Neuronal stem cell (in vitro differentiated cells): ENCODE data around the gene HAGHL.
A peak's percentile ranks its signal among the peaks of the same experiment; 100 is the strongest.

Experiments used
- DNase-seq: peaks from one replicate; pipeline ENCODE4 v3.0.0-alpha.2; 2013; ENCODE audit warnings: low spot score
- H2AFZ ChIP-seq: one replicate; pipeline ENCODE4 v1.6.1; 2013; ENCODE audit warnings: mild to moderate bottlenecking, low read length, inconsistent platforms
- H2AK5ac ChIP-seq: 2 replicates; pipeline ENCODE4 v1.6.1; 2013; ENCODE audit warnings: low read depth, mild to moderate bottlenecking, inconsistent platforms, low read length, moderate library complexity, mixed read lengths
- H2BK120ac ChIP-seq: 2 replicates; pipeline ENCODE4 v1.6.1; 2013; ENCODE audit warnings: low read depth, mild to moderate bottlenecking, inconsistent platforms, low read length, moderate library complexity, mixed read lengths
- H2BK12ac ChIP-seq: one replicate; pipeline ENCODE4 v1.6.1; 2013; ENCODE audit warnings: low read length, inconsistent platforms
- H2BK15ac ChIP-seq: 2 replicates; pipeline ENCODE4 v1.6.1; 2013; ENCODE audit warnings: mild to moderate bottlenecking, low read length, inconsistent platforms, mixed read lengths
- H2BK5ac ChIP-seq: one replicate; pipeline ENCODE4 v1.6.1; 2013; ENCODE audit warnings: inconsistent platforms, mild to moderate bottlenecking, low read length, moderate library complexity
- H3K14ac ChIP-seq: one replicate; pipeline ENCODE4 v1.6.1; 2013; ENCODE audit warnings: low read length, inconsistent platforms
- H3K18ac ChIP-seq: 2 replicates; pipeline ENCODE4 v1.6.1; 2013; ENCODE audit warnings: low read length, inconsistent platforms
- H3K23ac ChIP-seq: 2 replicates; pipeline ENCODE4 v1.6.1; 2013; ENCODE audit warnings: low read depth, mild to moderate bottlenecking, mixed read lengths, low read length, inconsistent platforms; ENCODE audit not compliant: poor library complexity
- H3K27ac ChIP-seq: replicated peaks from 3 replicates; pipeline ENCODE4 v1.5.1; 2013; ENCODE audit warnings: low read length, inconsistent platforms
- H3K27me3 ChIP-seq, 3 experiments: 2 replicates each; pipeline ENCODE4 v1.6.1; 2013; ENCODE audit warnings: low read length in 3 of 3, mild to moderate bottlenecking in 2 of 3, inconsistent platforms in 1 of 3, low read depth in 1 of 3, mixed read lengths in 1 of 3, moderate library complexity in 1 of 3; ENCODE audit not compliant: control insufficient read depth in 3 of 3, insufficient read depth in 3 of 3
- H3K36me3 ChIP-seq, 2 donors: replicated peaks in 1 of 2; 2 replicates each; pipeline ENCODE4 v1.6.1; 2013; ENCODE audit warnings: low read length in 2 of 2; ENCODE audit not compliant: control insufficient read depth in 2 of 2, insufficient read depth in 2 of 2
- H3K4ac ChIP-seq: 2 replicates; pipeline ENCODE4 v1.6.1; 2013; ENCODE audit warnings: inconsistent platforms, mild to moderate bottlenecking, low read length, moderate library complexity
- H3K4me1 ChIP-seq, 2 donors: 1 replicate in 1 of 2; 2 replicates in 1 of 2; pipeline ENCODE4 v1.6.1; 2013; ENCODE audit warnings: low read length in 2 of 2, low read depth in 1 of 2; ENCODE audit not compliant: control insufficient read depth in 2 of 2, insufficient read depth in 1 of 2
- H3K4me2 ChIP-seq: one replicate; pipeline ENCODE4 v1.6.1; 2013; ENCODE audit warnings: mild to moderate bottlenecking, low read length, inconsistent platforms; ENCODE audit not compliant: insufficient read depth, poor library complexity, severe bottlenecking
- H3K4me3 ChIP-seq, 2 donors: 2 replicates each; pipeline ENCODE4 v1.5.1; 2013; ENCODE audit warnings: low read length in 2 of 2, mild to moderate bottlenecking in 2 of 2, inconsistent platforms in 1 of 2, moderate library complexity in 1 of 2
- H3K79me1 ChIP-seq: one replicate; pipeline ENCODE4 v1.6.1; 2013; ENCODE audit warnings: low read depth, mild to moderate bottlenecking, inconsistent platforms, low read length, moderate library complexity
- H3K9ac ChIP-seq: one replicate; pipeline ENCODE4 v1.6.1; 2013; ENCODE audit warnings: mild to moderate bottlenecking, low read depth, low read length, inconsistent platforms; ENCODE audit not compliant: poor library complexity
- H3K9me3 ChIP-seq, 2 donors: replicated peaks in 1 of 2; 2 replicates each; pipeline versions ENCODE3 to v1.6.1; 2013; ENCODE audit warnings: low read length in 2 of 2, mild to moderate bottlenecking in 2 of 2, inconsistent platforms in 1 of 2, low read depth in 1 of 2, mixed read lengths in 1 of 2, moderate library complexity in 1 of 2; ENCODE audit not compliant: control insufficient read depth in 2 of 2, insufficient read depth in 1 of 2
- H4K8ac ChIP-seq: one replicate; pipeline ENCODE4 v1.6.1; 2013; ENCODE audit warnings: low read depth, mild to moderate bottlenecking, inconsistent platforms, low read length, moderate library complexity
- H4K91ac ChIP-seq: one replicate; pipeline ENCODE4 v1.6.1; 2013; ENCODE audit warnings: low read length, low read depth, mild to moderate bottlenecking, inconsistent platforms; ENCODE audit not compliant: poor library complexity
- WGBS, 2 donors: extraction: QIAGEN DNeasy Blood & Tissue Kit; methylation state at CpG; one replicate each; pipeline ENCODE4 v1.1.7; 2013; ENCODE audit warnings: missing lambda C conversion rate in 2 of 2, mixed read lengths in 1 of 2; ENCODE audit not compliant: insufficient read length in 2 of 2, insufficient replicate concordance in 1 of 2; ENCODE audit errors: extremely low coverage in 2 of 2; 5-methylcytosine and 5-hydroxymethylcytosine counted together

Gene HAGHL

GRCh38 chr16:721765-722540, 5.0 kb upstream of the HAGHL start:
- peak overlapping the region; percentile 41 for H2BK12ac ChIP-seq
- H3K79me1 ChIP-seq = peaks cover 29% of the 10 kb centered on the region
- H4K8ac ChIP-seq = peak overlapping the region; percentile 43
- peak overlapping the region; percentile 96 for H2BK15ac ChIP-seq
- WGBS, 2 donors = no CpG with 5 or more reads among the region's 51 CpGs
- H2BK5ac ChIP-seq = peak overlapping the region; percentile 87
- H3K4me3 ChIP-seq = peak overlapping the region; percentile 76 to 93
- peak overlapping the region; percentile 49 for H3K27ac ChIP-seq
- peak overlapping the region; percentile 100 for H3K9ac ChIP-seq
- H3K4me2 ChIP-seq = peak overlapping the region; percentile 67
- H4K91ac ChIP-seq = no peak overlapping the region
- peak overlapping the region; percentile 93 for H3K4ac ChIP-seq
- no peak for DNase-seq
- H3K23ac ChIP-seq = peak overlapping the region; percentile 99
- no peak overlapping the region for H2BK120ac ChIP-seq
- H2AFZ ChIP-seq = no peak overlapping the region
- H3K18ac ChIP-seq = peak overlapping the region; percentile 95
- peak overlapping the region; percentile 100 for H2AK5ac ChIP-seq
- H3K4me1 ChIP-seq = peaks cover 37 to 42% of the 10 kb centered on the region in 2 donors
- H3K9me3 ChIP-seq = no peaks in the 10 kb centered on the region
- peaks cover 11 to 25% of the 10 kb centered on the region in 2 donors for H3K36me3 ChIP-seq
- peak overlapping the region; percentile 56 for H3K14ac ChIP-seq
- peaks cover 0 to 6% (median 0%) of the 10 kb centered on the region in 3 experiments for H3K27me3 ChIP-seq

GRCh38 chr16:722835-723633, 3.9 kb upstream of the HAGHL start:
- Histone ChIP-seq H4K8ac (no peak overlapping the region), H3K27ac (no peak overlapping the region), H3K18ac (no peak overlapping the region), H3K9ac (no peak overlapping the region), H3K36me3 (peaks cover 4 to 14% of the 10 kb centered on the region in 2 donors), H3K79me1 (peaks cover 24% of the 10 kb centered on the region), H3K4me1 (peaks cover 30 to 37% of the 10 kb centered on the region in 2 donors), H2BK120ac (no peak overlapping the region), H3K9me3 (no peaks in the 10 kb centered on the region), H3K4ac (no peak overlapping the region), H2BK12ac (no peak overlapping the region), H2BK5ac (peak overlapping the region; percentile 16), H3K4me3 (no peak overlapping the region), H2AK5ac (peak overlapping the region; percentile 61), H3K4me2 (no peak overlapping the region), H2AFZ (no peak overlapping the region), H3K23ac (no peak overlapping the region), H3K27me3 (peaks cover 0 to 13% (median 0%) of the 10 kb centered on the region in 3 experiments), H3K14ac (no peak overlapping the region), H4K91ac (no peak overlapping the region), H2BK15ac (no peak overlapping the region)
- WGBS, 2 donors = no CpG with 5 or more reads among the region's 24 CpGs
- no peak for DNase-seq

GRCh38 chr16:723695-724094, 3.2 kb upstream of the HAGHL start:
- Histone ChIP-seq H3K4ac (no peak overlapping the region), H3K27me3 (peaks cover 0 to 16% (median 0%) of the 10 kb centered on the region in 3 experiments), H2BK120ac (no peak overlapping the region), H3K18ac (no peak overlapping the region), H2BK12ac (no peak overlapping the region), H3K9me3 (no peaks in the 10 kb centered on the region), H2AK5ac (no peak overlapping the region), H3K27ac (no peak overlapping the region), H3K79me1 (peaks cover 19% of the 10 kb centered on the region), H2BK15ac (no peak overlapping the region), H3K4me3 (no peak overlapping the region), H3K23ac (no peak overlapping the region), H2BK5ac (peak overlapping the region; percentile 16), H3K4me1 (peaks cover 27 to 30% of the 10 kb centered on the region in 2 donors), H3K36me3 (peaks cover 4 to 7% of the 10 kb centered on the region in 2 donors), H4K91ac (no peak overlapping the region), H4K8ac (no peak overlapping the region), H3K9ac (no peak overlapping the region), H2AFZ (no peak overlapping the region), H3K14ac (no peak overlapping the region), H3K4me2 (no peak overlapping the region)
- no peak for DNase-seq
- WGBS, 2 donors = no CpG with 5 or more reads among the region's 9 CpGs
